Endothelial cell (in vitro differentiated cells): Measurements from ENCODE around the gene ATL2. TPM values are rescaled to one million over a fixed set of nuclear protein-coding genes. Genes with fewer than 3 reads are reported as not detected.

ENCODE experiments used
- DNase-seq: peaks from one replicate; pipeline ENCODE4 v3.0.0; 2021; ENCODE audit warnings: low spot score
- H3K27ac Mint-ChIP-seq: one replicate; pipeline ENCODE4 v1.8.0; 2021; ENCODE audit warnings: mixed read lengths, inconsistent platforms; ENCODE audit not compliant: unreplicated experiment
- H3K27me3 Mint-ChIP-seq: one replicate; pipeline ENCODE4 v1.8.0; 2021; ENCODE audit warnings: mild to moderate bottlenecking, moderate library complexity, mixed read lengths, inconsistent platforms; ENCODE audit not compliant: unreplicated experiment
- H3K36me3 Mint-ChIP-seq: one replicate; pipeline ENCODE4 v1.8.0; 2021; ENCODE audit warnings: mild to moderate bottlenecking, low read depth, mixed read lengths, inconsistent platforms; ENCODE audit not compliant: unreplicated experiment
- H3K4me1 Mint-ChIP-seq: one replicate; pipeline ENCODE4 v1.8.0; 2021; ENCODE audit warnings: mild to moderate bottlenecking, mixed read lengths, inconsistent platforms; ENCODE audit not compliant: unreplicated experiment
- H3K4me3 Mint-ChIP-seq: one replicate; pipeline ENCODE4 v1.8.0; 2021; ENCODE audit warnings: mild to moderate bottlenecking, mixed read lengths, inconsistent platforms; ENCODE audit not compliant: unreplicated experiment
- H3K9me3 Mint-ChIP-seq: one replicate; pipeline ENCODE4 v1.8.0; 2021; ENCODE audit warnings: mixed read lengths, inconsistent platforms; ENCODE audit not compliant: unreplicated experiment
- total RNA-seq: library from RNA; stranded (reverse); fragmentation: NEBNext Ultra II Directional; extraction: Animal tissue kit (Norgen Biotek cat#: 25700); gene quantifications from one replicate; pipeline ENCODE4 v1.2.1, GENCODE V29; 2021; ENCODE audit not compliant: unreplicated experiment
- TF ChIP-seq, protein P1 (sequence below): fragments of 200-600 bp; sonication (generic); IDR thresholded peaks from one replicate; pipeline ENCODE4 v1.5.0; 2021; ENCODE audit warnings: antibody characterized with exemption; ENCODE audit not compliant: unreplicated experiment

ATL2 gene
- total RNA-seq, 1 donor from 2014 or later, result 38.0 TPM

DNA sequence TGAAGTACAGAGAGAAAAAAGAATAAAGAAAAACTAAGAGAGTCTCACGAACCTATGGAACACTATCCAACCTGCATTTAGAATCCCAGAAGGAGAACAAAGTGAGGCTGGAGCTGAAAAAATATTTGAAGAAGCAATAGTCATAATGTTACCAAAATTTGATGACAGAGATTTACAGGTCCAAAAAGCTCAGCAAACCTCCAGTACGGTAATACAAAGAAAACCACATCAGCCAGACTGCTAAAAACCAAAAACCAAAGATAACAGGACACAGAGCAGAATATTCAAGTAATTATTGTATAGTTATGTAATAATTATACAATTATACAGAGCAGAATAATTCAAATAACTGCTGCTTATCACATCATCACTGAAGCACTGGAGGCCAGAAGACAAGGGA is 23.7 kb downstream of the ATL2 start:
- no peaks in the 10 kb centered on the region for H3K9me3 Mint-ChIP-seq
- H3K36me3 Mint-ChIP-seq, result peaks cover 8% of the 10 kb centered on the region
- H3K4me1 Mint-ChIP-seq, result no peaks in the 10 kb centered on the region
- H3K27me3 Mint-ChIP-seq, result no peaks in the 10 kb centered on the region
- DNase-seq, result no peak
- H3K27ac Mint-ChIP-seq, result no peak overlapping the region
- TF ChIP-seq, protein P1, sequence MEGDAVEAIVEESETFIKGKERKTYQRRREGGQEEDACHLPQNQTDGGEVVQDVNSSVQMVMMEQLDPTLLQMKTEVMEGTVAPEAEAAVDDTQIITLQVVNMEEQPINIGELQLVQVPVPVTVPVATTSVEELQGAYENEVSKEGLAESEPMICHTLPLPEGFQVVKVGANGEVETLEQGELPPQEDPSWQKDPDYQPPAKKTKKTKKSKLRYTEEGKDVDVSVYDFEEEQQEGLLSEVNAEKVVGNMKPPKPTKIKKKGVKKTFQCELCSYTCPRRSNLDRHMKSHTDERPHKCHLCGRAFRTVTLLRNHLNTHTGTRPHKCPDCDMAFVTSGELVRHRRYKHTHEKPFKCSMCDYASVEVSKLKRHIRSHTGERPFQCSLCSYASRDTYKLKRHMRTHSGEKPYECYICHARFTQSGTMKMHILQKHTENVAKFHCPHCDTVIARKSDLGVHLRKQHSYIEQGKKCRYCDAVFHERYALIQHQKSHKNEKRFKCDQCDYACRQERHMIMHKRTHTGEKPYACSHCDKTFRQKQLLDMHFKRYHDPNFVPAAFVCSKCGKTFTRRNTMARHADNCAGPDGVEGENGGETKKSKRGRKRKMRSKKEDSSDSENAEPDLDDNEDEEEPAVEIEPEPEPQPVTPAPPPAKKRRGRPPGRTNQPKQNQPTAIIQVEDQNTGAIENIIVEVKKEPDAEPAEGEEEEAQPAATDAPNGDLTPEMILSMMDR, result no peak
- no peak overlapping the region for H3K4me3 Mint-ChIP-seq

DNA sequence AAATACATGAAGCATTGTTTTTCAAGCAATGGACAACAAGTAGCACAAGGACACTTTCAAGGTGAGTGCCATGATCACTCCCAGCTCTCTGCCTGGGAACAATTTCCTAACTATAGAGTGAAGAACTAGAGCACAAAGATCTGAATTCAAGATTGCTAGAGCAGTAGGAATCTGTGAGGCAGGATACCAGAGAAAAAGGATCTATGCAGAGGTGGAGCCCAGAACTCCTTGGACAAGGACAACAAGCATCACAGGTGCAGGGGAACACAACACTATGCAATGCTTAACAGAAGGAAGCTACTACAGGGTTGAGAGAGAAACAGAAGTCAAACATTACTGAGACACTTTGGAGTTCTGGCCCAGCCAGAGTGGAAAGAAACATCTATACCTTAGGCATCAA is 24.7 kb downstream of the ATL2 start:
- TF ChIP-seq, protein P1, result no peak
- H3K4me1 Mint-ChIP-seq, result no peaks in the 10 kb centered on the region
- H3K4me3 Mint-ChIP-seq, result no peak overlapping the region
- no peak overlapping the region for H3K27ac Mint-ChIP-seq
- H3K36me3 Mint-ChIP-seq, result peaks cover 8% of the 10 kb centered on the region
- no peaks in the 10 kb centered on the region for H3K27me3 Mint-ChIP-seq
- H3K9me3 Mint-ChIP-seq, result no peaks in the 10 kb centered on the region
- DNase-seq, result no peak

DNA sequence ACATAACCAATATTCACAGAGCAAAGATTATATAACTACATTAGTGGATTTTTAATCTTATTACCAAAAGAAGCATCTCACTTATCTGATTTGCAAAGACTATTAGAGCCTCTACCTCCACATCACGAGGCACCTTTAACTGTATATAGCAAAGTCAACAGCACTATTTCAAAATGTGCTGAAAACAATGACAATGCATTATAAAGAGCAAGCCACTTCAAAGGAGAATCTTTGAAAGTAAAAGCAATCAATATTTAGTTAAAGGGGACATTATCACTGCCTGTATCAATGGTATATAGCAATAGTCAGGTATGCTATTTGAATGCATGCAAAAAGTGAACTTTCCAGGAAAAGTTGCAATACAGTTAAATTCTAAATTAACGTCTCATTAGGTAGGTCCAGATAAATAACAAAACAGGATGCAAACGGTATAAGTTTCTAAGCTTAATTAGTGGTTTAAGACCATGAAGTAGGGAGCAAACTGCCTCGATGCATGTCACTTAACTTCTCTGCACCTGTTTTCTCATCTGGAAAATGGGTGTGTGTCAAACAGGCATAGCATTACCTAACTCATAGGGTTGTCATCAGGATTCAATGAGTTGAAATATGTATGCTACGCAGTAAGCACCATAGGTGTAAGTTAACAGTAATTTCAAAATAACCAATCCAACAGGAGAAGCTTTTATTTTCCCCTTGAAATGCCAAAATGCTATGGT is 31.6 kb downstream of the ATL2 start:
- H3K4me3 Mint-ChIP-seq, result no peak overlapping the region
- DNase-seq, result no peak
- TF ChIP-seq, protein P1, result no peak
- no peak overlapping the region for H3K27ac Mint-ChIP-seq
- H3K27me3 Mint-ChIP-seq, result no peaks in the 10 kb centered on the region
- H3K9me3 Mint-ChIP-seq, result no peaks in the 10 kb centered on the region
- H3K36me3 Mint-ChIP-seq, result peaks cover 11% of the 10 kb centered on the region
- H3K4me1 Mint-ChIP-seq, result no peaks in the 10 kb centered on the region

DNA sequence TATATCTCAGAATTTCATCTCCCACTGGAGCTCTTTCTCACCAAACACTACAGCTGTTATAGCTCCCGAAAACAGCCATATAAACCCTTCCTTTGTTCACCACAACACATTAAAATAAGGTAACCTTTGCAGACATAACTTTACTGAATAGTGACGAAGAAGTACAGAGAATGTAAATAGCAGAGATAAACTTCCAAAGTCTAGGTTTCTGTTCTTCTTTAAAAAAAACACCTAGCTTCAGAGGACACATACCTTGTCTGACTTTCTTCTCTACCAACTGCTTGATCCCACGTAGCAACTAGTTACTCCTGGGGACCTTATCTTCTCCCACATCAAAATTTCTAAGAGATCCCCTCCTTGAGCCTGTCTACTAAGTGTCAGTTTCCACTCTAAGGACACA is 32.3 kb downstream of the ATL2 start:
- H3K27ac Mint-ChIP-seq, result no peak overlapping the region
- H3K27me3 Mint-ChIP-seq, result no peaks in the 10 kb centered on the region
- H3K36me3 Mint-ChIP-seq, result peaks cover 13% of the 10 kb centered on the region
- TF ChIP-seq, protein P1, result no peak
- no peaks in the 10 kb centered on the region for H3K9me3 Mint-ChIP-seq
- no peaks in the 10 kb centered on the region for H3K4me1 Mint-ChIP-seq
- H3K4me3 Mint-ChIP-seq, result no peak overlapping the region
- DNase-seq, result no peak

DNA sequence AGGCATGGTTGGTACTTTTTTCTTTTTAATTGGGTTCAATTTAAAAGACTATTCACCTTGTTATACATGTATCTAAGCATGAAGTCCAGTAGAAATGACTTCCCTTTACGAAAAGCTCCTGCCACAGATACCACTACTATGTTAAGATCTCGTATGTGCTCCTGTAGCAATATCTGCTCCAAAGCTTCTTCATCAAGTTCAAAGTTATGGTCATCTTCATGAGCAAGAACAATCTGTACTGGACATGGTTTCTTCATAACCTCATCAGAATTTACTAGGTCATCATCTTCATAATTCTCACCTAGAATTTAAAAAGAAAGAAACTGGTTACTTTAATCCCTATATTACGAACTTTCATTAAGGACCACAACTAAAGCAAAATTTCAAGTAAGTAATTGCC is 33.9 kb downstream of the ATL2 start:
- H3K4me3 Mint-ChIP-seq, result no peak overlapping the region
- H3K36me3 Mint-ChIP-seq, result peaks cover 13% of the 10 kb centered on the region
- DNase-seq, result no peak
- no peak overlapping the region for H3K27ac Mint-ChIP-seq
- H3K27me3 Mint-ChIP-seq, result no peaks in the 10 kb centered on the region
- no peaks in the 10 kb centered on the region for H3K9me3 Mint-ChIP-seq
- no peaks in the 10 kb centered on the region for H3K4me1 Mint-ChIP-seq
- TF ChIP-seq, protein P1, result no peak
